ENCODE data around the gene PHETA1.
"Not testable (repeated sequence)": the region's sequence is repeated elsewhere in the genome, so short reads cannot be mapped to it uniquely, and the experiment has no call there.

PHETA1 gene

DNA sequence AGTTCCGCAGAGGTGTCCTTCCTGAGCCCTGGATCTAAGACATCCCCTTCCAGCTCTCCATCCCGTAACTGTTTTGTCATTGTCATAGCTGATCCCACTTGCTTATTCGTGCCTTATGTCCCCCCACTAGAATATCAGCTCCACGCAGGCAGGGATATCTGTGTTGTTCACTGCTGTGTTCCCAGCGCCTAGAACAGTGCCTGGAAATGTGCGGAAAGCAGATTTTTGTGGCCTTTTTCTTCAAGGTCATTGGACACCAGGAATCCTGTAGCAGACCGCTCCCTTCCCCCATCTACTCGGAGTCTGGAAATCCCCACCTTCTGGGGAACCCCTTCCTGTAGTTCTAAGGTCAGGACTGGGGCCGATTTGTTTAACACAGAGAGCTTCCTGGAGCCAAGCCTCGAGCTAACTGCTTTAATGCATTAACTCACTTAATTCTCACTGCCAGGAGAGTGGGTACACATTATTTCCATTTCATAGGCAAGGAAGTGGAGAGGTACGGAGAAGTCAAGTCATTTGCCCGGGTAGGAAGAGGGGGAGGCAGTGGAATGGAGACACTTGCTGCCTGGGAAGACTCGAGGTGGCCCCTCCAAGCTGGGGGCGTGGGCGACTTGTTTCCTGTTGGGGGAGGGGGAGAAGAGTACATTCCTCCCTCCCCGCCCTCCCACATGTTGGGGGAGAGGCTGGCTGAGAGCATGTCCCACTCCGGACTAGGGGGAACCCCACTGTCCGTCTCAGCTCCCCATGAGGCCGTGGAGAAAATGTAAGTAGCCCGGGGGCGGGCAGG lies 35.7 kb upstream of the PHETA1 start:
- Histone ChIP-seq H3K9ac (ENCODE audit: low read length in 2 of 2) (peak overlapping the region in 1 of 2 donors; percentile 37), H3K27ac (ENCODE audit: low read length) (peak overlapping the region; percentile 70), H3K4me1 (ENCODE audit: control insufficient read depth, insufficient read depth, low read length) (peaks cover 48% of the 10 kb centered on the region), H3K4me3 (ENCODE audit: low read length in 2 of 2) (peak overlapping the region; percentile 67 to 90), H3K27me3 (ENCODE audit: control insufficient read depth in 1 of 2, insufficient read depth in 2 of 2, low read length in 2 of 2) (no peaks in the 10 kb centered on the region), H3K9me3 (ENCODE audit: control insufficient read depth in 2 of 2, low read length in 2 of 2) (no peaks in the 10 kb centered on the region), H3K36me3 (ENCODE audit: control insufficient read depth in 2 of 2, insufficient read depth in 2 of 2, low read length in 2 of 2) (no peaks in the 10 kb centered on the region)

- Histone ChIP-seq H3K9ac (ENCODE audit: low read length in 2 of 2) (peak overlapping the region in 1 of 2 donors; percentile 45), H3K4me1 (ENCODE audit: control insufficient read depth, insufficient read depth, low read length) (peaks cover 34% of the 10 kb centered on the region), H3K27ac (ENCODE audit: low read length) (peak overlapping the region; percentile 91)
- not testable (repeated sequence) for H3K27me3 ChIP-seq (ENCODE audit: control insufficient read depth in 1 of 2, insufficient read depth in 2 of 2, low read length in 2 of 2); H3K9me3 ChIP-seq (ENCODE audit: control insufficient read depth in 2 of 2, low read length in 2 of 2); H3K4me3 ChIP-seq (ENCODE audit: low read length in 2 of 2); H3K36me3 ChIP-seq (ENCODE audit: control insufficient read depth in 2 of 2, insufficient read depth in 2 of 2, low read length in 2 of 2)
Measured at GRCh38 chr12:111402490-111402824, 33.6 kb upstream of the PHETA1 start.

DNA sequence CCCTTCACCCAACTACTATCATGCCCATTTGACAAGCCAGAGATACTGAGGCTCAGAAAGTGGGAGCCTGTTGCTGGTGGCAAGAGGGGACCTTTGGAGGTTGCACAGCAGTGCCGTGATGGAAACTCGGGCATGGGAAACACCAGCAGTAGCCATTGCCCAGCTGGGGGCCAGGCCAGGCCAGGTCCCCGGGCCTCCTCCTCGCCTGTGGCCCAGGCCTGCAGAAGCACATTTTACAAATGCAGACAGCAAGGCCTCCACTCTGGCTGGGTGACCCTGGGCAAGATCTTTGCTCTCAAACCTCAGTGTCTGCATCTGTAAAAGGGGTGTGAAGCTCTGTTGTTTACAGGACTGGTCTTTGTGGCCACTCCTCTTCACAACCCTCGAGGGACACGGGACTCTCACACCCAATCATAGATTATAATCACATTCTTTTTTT lies 32.3 kb upstream of the PHETA1 start:
- Histone ChIP-seq H3K36me3 (ENCODE audit: control insufficient read depth in 2 of 2, insufficient read depth in 2 of 2, low read length in 2 of 2) (no peaks in the 10 kb centered on the region), H3K4me3 (ENCODE audit: low read length in 2 of 2) (no peak overlapping the region), H3K27me3 (ENCODE audit: control insufficient read depth in 1 of 2, insufficient read depth in 2 of 2, low read length in 2 of 2) (no peaks in the 10 kb centered on the region), H3K4me1 (ENCODE audit: control insufficient read depth, insufficient read depth, low read length) (peaks cover 24% of the 10 kb centered on the region), H3K27ac (ENCODE audit: low read length) (no peak overlapping the region), H3K9ac (ENCODE audit: low read length in 2 of 2) (no peak overlapping the region), H3K9me3 (ENCODE audit: control insufficient read depth in 2 of 2, low read length in 2 of 2) (no peaks in the 10 kb centered on the region)

DNA sequence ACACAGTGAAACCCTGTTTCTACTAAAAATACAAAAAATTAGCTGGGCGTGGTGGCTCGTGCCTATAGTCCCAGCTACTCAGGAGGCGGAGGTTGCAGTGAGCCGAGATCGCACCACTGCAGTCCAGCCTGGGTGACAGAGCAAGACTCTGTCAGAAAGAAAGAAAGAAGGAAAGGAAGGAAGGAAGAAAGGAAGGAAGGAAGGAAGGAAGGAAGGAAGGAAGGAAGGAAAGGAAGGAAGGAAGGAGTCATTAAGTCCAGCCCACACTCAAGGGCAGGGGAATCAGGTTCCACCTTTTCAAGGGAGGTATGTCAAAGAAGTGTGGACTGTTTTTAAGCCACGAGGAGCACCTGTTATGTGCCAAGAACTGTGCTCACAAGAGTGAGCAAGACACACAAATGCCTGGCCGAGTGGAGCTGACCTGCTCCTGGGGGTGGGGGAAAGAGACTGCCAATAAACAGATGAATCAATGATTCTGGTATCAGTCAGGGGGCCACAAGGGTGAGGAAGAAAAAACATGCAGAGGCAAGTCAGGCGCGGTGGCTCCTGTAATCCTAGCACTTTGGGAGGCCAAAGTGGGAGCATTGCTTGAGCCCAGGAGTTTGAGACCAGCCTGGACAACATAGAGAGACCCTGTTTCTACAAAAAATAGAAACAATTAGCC lies 31.0 kb upstream of the PHETA1 start:
- H3K36me3 ChIP-seq (ENCODE audit: control insufficient read depth in 2 of 2, insufficient read depth in 2 of 2, low read length in 2 of 2); H3K27me3 ChIP-seq (ENCODE audit: control insufficient read depth in 1 of 2, insufficient read depth in 2 of 2, low read length in 2 of 2); H3K4me3 ChIP-seq (ENCODE audit: low read length in 2 of 2); H3K9ac ChIP-seq (ENCODE audit: low read length in 2 of 2); H3K27ac ChIP-seq (ENCODE audit: low read length); H3K9me3 ChIP-seq (ENCODE audit: control insufficient read depth in 2 of 2, low read length in 2 of 2): not testable (repeated sequence)
- peaks cover 17% of the 10 kb centered on the region for H3K4me1 ChIP-seq (ENCODE audit: control insufficient read depth, insufficient read depth, low read length)

DNA sequence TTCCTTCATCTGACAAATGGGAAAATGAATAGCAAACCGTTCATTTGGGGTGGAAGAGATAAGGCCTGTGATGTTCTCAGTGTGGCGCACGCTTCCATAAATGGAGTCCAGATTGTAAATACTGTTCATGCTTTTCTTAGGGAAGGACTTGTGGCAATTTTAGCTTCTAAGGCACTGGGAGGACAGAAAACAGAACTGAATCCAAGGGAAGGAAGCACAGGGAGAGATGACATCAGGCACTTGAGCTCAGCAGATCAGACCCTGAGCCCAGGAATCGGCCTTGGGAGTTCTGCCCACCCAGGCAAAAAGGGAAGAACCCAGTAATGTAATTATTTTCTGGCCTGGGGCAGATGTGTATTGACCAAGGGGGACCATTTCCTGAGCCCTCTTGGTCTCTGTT lies 29.6 kb upstream of the PHETA1 start:
- Histone ChIP-seq H3K9ac (ENCODE audit: low read length in 2 of 2) (peak overlapping the region in 1 of 2 donors; percentile 5), H3K27ac (ENCODE audit: low read length) (peak overlapping the region; percentile 53)

DNA sequence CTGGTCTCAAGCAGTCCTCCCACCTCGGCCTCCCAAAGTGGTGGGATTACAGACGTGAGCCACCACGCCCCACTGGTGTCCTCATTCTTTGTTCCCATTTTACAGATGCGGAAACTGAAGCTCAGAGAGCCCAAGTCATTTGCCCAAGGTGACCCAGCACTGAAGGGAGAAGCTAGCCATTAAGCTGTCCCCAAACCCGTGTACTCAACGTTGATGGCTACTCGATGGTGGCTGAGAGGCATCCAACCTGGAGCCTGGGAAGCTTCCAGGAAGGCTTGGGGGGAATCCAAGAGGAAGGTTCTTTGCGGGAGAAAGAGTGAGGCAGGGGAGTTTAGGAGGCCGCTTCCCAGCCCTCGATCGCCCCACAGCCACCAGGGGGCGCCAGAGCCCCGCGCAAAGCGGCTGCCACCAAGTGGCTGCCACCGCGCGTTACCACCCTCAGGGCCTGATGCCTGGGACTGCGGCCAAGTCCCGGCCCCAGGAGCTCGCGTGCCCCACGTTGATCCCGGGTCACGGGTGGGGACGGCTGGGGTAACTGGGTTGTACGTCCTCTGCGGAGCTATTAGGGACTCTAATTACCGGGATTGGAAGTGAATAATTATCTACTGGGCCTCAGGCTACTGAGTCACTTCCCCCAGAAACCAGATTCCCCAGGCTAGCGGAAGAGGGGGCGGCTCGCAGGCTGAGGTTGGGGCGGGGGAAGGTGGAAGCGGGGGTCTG lies 28.0 kb upstream of the PHETA1 start:
- H3K4me3 ChIP-seq (ENCODE audit: low read length in 2 of 2): peak overlapping the region; percentile 35 to 60
- no peak overlapping the region for H3K27ac ChIP-seq (ENCODE audit: low read length)
- no peaks in the 10 kb centered on the region for H3K27me3 ChIP-seq (ENCODE audit: control insufficient read depth in 1 of 2, insufficient read depth in 2 of 2, low read length in 2 of 2)
- no peaks in the 10 kb centered on the region for H3K36me3 ChIP-seq (ENCODE audit: control insufficient read depth in 2 of 2, insufficient read depth in 2 of 2, low read length in 2 of 2)
- H3K9ac ChIP-seq (ENCODE audit: low read length in 2 of 2): peak overlapping the region; percentile 42 to 55
- peaks cover 3% of the 10 kb centered on the region for H3K4me1 ChIP-seq (ENCODE audit: control insufficient read depth, insufficient read depth, low read length)
- H3K9me3 ChIP-seq (ENCODE audit: control insufficient read depth in 2 of 2, low read length in 2 of 2): no peaks in the 10 kb centered on the region

More for the DNA sequence above, 29.6 kb upstream of the PHETA1 start:
- H3K4me3 ChIP-seq (ENCODE audit: low read length in 2 of 2): no peak overlapping the region
- no peaks in the 10 kb centered on the region for H3K36me3 ChIP-seq (ENCODE audit: control insufficient read depth in 2 of 2, insufficient read depth in 2 of 2, low read length in 2 of 2)
- H3K4me1 ChIP-seq (ENCODE audit: control insufficient read depth, insufficient read depth, low read length): peaks cover 9% of the 10 kb centered on the region
- H3K9me3 ChIP-seq (ENCODE audit: control insufficient read depth in 2 of 2, low read length in 2 of 2): no peaks in the 10 kb centered on the region
- H3K27me3 ChIP-seq (ENCODE audit: control insufficient read depth in 1 of 2, insufficient read depth in 2 of 2, low read length in 2 of 2): no peaks in the 10 kb centered on the region

- not testable (repeated sequence) for H3K27me3 ChIP-seq (ENCODE audit: control insufficient read depth in 1 of 2, insufficient read depth in 2 of 2, low read length in 2 of 2); H3K27ac ChIP-seq (ENCODE audit: low read length); H3K4me3 ChIP-seq (ENCODE audit: low read length in 2 of 2); H3K36me3 ChIP-seq (ENCODE audit: control insufficient read depth in 2 of 2, insufficient read depth in 2 of 2, low read length in 2 of 2); H3K9me3 ChIP-seq (ENCODE audit: control insufficient read depth in 2 of 2, low read length in 2 of 2); H3K4me1 ChIP-seq (ENCODE audit: control insufficient read depth, insufficient read depth, low read length)
- peak overlapping the region in 1 of 2 donors; percentile 42 for H3K9ac ChIP-seq (ENCODE audit: low read length in 2 of 2)
Measured at GRCh38 chr12:111396271-111396670, 27.4 kb upstream of the PHETA1 start.

GRCh38 chr12:111395336-111396187 lies 26.7 kb upstream of the PHETA1 start:
- Histone ChIP-seq H3K4me3 (ENCODE audit: low read length in 2 of 2) (no peak overlapping the region), H3K9ac (ENCODE audit: low read length in 2 of 2) (no peak overlapping the region)

DNA sequence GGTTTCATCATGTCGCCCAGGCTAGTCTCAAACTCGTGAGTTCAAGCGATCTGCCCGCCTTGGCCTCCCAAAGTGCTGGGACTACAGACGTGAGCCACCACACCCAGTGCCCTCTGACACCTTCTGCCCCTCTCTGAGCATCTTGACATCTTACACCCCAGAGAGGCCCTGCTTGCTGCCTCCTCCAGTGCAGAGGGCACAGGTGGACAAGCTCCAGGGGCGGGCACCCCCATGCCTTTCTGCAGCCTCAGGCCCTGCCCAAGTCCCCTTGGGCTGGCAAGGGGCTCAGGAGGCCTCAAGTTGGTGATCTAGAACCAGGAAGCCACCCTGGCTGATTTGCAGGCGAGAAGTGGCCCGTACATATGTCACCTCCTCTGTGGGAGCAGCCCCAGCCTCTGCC lies 25.6 kb upstream of the PHETA1 start:
- no peaks in the 10 kb centered on the region for H3K27me3 ChIP-seq (ENCODE audit: control insufficient read depth in 1 of 2, insufficient read depth in 2 of 2, low read length in 2 of 2)
- H3K9ac ChIP-seq (ENCODE audit: low read length in 2 of 2): no peak overlapping the region
- peaks cover 3% of the 10 kb centered on the region for H3K4me1 ChIP-seq (ENCODE audit: control insufficient read depth, insufficient read depth, low read length)
- no peak overlapping the region for H3K4me3 ChIP-seq (ENCODE audit: low read length in 2 of 2)
- no peak overlapping the region for H3K27ac ChIP-seq (ENCODE audit: low read length)
- no peaks in the 10 kb centered on the region for H3K9me3 ChIP-seq (ENCODE audit: control insufficient read depth in 2 of 2, low read length in 2 of 2)
- no peaks in the 10 kb centered on the region for H3K36me3 ChIP-seq (ENCODE audit: control insufficient read depth in 2 of 2, insufficient read depth in 2 of 2, low read length in 2 of 2)

More at GRCh38 chr12:111395336-111396187, 26.7 kb upstream of the PHETA1 start:
- peaks cover 3% of the 10 kb centered on the region for H3K4me1 ChIP-seq (ENCODE audit: control insufficient read depth, insufficient read depth, low read length)
- no peaks in the 10 kb centered on the region for H3K27me3 ChIP-seq (ENCODE audit: control insufficient read depth in 1 of 2, insufficient read depth in 2 of 2, low read length in 2 of 2)
- no peak overlapping the region for H3K27ac ChIP-seq (ENCODE audit: low read length)
- no peaks in the 10 kb centered on the region for H3K9me3 ChIP-seq (ENCODE audit: control insufficient read depth in 2 of 2, low read length in 2 of 2)
- no peaks in the 10 kb centered on the region for H3K36me3 ChIP-seq (ENCODE audit: control insufficient read depth in 2 of 2, insufficient read depth in 2 of 2, low read length in 2 of 2)

- Histone ChIP-seq H3K4me3 (ENCODE audit: low read length in 2 of 2) (no peak overlapping the region), H3K36me3 (ENCODE audit: control insufficient read depth in 2 of 2, insufficient read depth in 2 of 2, low read length in 2 of 2) (no peaks in the 10 kb centered on the region), H3K27ac (ENCODE audit: low read length) (no peak overlapping the region), H3K9me3 (ENCODE audit: control insufficient read depth in 2 of 2, low read length in 2 of 2) (no peaks in the 10 kb centered on the region), H3K27me3 (ENCODE audit: control insufficient read depth in 1 of 2, insufficient read depth in 2 of 2, low read length in 2 of 2) (no peaks in the 10 kb centered on the region), H3K9ac (ENCODE audit: low read length in 2 of 2) (no peak overlapping the region), H3K4me1 (ENCODE audit: control insufficient read depth, insufficient read depth, low read length) (peaks cover 3% of the 10 kb centered on the region)
Measured at GRCh38 chr12:111393700-111394300, 24.9 kb upstream of the PHETA1 start.

Data from stomach smooth muscle (tissue), 2 donors.